DOHH2 (cell line): ENCODE measurements around the gene FAT2.

Experiments
- H3F3A ChIP-seq: fragments of 200-600 bp; sonication (generic), shearing (Covaris generic); 2 replicates; pipeline ENCODE4 v1.6.0; 2016; ENCODE audit warnings: antibody characterized with exemption, mild to moderate bottlenecking; ENCODE audit not compliant: control insufficient read depth, insufficient read depth
- H3K27ac ChIP-seq: fragments of 200-600 bp; sonication (generic); 2 replicates; pipeline ENCODE4 v1.5.1; 2014; ENCODE audit warnings: low read depth, mild to moderate bottlenecking, low read length, moderate library complexity
- H3K27me3 ChIP-seq: fragments of 200-600 bp; sonication (generic); 2 replicates; pipeline ENCODE4 v1.6.1; 2014; ENCODE audit warnings: mild to moderate bottlenecking, low read length, mixed read lengths; ENCODE audit not compliant: control insufficient read depth
- H3K36me3 ChIP-seq: fragments of 200-600 bp; sonication (generic); 2 replicates; pipeline ENCODE4 v1.6.1; 2014; ENCODE audit warnings: mild to moderate bottlenecking, low read length, moderate library complexity, mixed read lengths; ENCODE audit not compliant: control insufficient read depth
- H3K4me1 ChIP-seq: fragments of 200-600 bp; sonication (generic); 2 replicates; pipeline ENCODE4 v1.6.1; 2014; ENCODE audit warnings: mild to moderate bottlenecking, low read length, mixed read lengths; ENCODE audit not compliant: control insufficient read depth
- H3K4me2 ChIP-seq: fragments of 200-600 bp; sonication (generic); 2 replicates; pipeline ENCODE4 v1.6.0; 2014; ENCODE audit warnings: mild to moderate bottlenecking, low read length, moderate library complexity
- H3K4me3 ChIP-seq: fragments of 200-600 bp; sonication (generic); 2 replicates; pipeline ENCODE4 v1.5.1; 2014; ENCODE audit warnings: mild to moderate bottlenecking, low read length, mixed read lengths
- H3K79me2 ChIP-seq: fragments of 200-600 bp; sonication (generic); 2 replicates; pipeline ENCODE4 v1.6.1; 2014; ENCODE audit warnings: mild to moderate bottlenecking, low read length, mixed read lengths; ENCODE audit not compliant: control insufficient read depth
- H3K9me2 ChIP-seq: fragments of 200-600 bp; sonication (generic); replicated peaks from 2 replicates; pipeline ENCODE4 v1.6.1; 2014; ENCODE audit warnings: mild to moderate bottlenecking, low read length, mixed read lengths; ENCODE audit not compliant: control insufficient read depth
- H3K9me3 ChIP-seq: fragments of 200-600 bp; sonication (generic); 2 replicates; pipeline ENCODE4 v1.6.1; 2014; ENCODE audit warnings: antibody characterized with exemption, low read length, mixed read lengths; ENCODE audit not compliant: control insufficient read depth, insufficient read depth
- H4K20me1 ChIP-seq: fragments of 200-600 bp; sonication (generic); 2 replicates; pipeline ENCODE4 v1.6.0; 2014; ENCODE audit warnings: low read depth, mild to moderate bottlenecking, antibody characterized with exemption, low read length, moderate library complexity; ENCODE audit not compliant: control insufficient read depth, insufficient read depth
- EZH2phosphoT487 ChIP-seq: fragments of 200-600 bp; sonication (generic); IDR thresholded peaks from 2 replicates; pipeline ENCODE4 v1.6.1; 2017; ENCODE audit warnings: borderline replicate concordance, mild to moderate bottlenecking, antibody characterized with exemption, low read length, moderate library complexity, mixed read lengths
- TF ChIP-seq, protein P1 (sequence below): fragments of 200-600 bp; sonication (generic); IDR thresholded peaks from one replicate; pipeline ENCODE4 v1.5.1; 2014; ENCODE audit warnings: antibody characterized with exemption, mild to moderate bottlenecking, low read depth, low read length; ENCODE audit not compliant: poor library complexity, severe bottlenecking

Gene FAT2

DNA sequence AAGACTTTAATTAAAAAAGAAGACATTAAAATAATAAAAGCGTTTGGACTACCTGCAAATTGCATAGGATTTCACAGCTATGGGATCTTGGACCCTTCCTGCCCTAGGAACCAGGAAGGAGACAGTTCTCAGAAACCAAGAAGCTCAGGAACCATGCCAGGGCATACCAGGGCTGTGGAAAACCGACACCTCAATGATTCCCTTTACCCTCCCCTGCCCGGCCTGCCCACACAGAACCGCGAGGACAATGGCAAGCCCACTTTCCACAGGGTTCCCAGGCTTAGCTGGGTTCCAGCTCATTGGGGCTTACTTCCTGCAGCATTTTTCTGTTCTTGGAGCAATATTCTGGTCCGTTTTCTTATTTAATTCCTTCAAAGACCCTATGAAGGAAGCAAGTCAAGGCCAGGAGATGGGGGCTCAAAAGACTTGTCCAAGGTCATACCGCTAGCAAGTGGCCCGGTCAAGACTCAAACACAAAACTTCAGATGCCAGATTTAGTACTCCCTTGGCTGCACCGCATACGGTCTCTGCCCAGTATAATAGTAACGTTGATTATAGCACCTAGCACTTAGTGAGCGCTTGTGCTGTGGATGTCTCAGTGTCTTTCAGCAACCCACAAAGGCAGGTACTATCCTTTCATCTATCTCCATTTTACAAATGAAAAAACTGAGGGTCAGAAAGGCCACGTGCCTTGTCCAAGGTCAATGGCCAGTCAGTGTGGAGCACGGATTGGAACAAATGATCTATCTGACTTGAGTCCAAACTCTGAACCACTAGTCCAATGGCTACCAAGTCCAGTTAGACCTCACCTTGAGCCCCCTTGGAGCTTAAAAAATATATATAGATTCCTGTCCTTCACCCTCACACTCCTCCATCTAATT is 6.8 kb downstream of the FAT2 start:
- Histone ChIP-seq H4K20me1 (no peaks in the 10 kb centered on the region), H3K4me3 (no peak overlapping the region), H3F3A (no peaks in the 10 kb centered on the region), H3K4me2 (no peak overlapping the region), H3K9me3 (no peaks in the 10 kb centered on the region), H3K79me2 (no peaks in the 10 kb centered on the region), H3K9me2 (no peaks in the 10 kb centered on the region), H3K4me1 (no peaks in the 10 kb centered on the region), H3K36me3 (no peaks in the 10 kb centered on the region), H3K27ac (no peak overlapping the region), H3K27me3 (no peaks in the 10 kb centered on the region)
- TF ChIP-seq EZH2phosphoT487, result no peak
- TF ChIP-seq, protein P1, sequence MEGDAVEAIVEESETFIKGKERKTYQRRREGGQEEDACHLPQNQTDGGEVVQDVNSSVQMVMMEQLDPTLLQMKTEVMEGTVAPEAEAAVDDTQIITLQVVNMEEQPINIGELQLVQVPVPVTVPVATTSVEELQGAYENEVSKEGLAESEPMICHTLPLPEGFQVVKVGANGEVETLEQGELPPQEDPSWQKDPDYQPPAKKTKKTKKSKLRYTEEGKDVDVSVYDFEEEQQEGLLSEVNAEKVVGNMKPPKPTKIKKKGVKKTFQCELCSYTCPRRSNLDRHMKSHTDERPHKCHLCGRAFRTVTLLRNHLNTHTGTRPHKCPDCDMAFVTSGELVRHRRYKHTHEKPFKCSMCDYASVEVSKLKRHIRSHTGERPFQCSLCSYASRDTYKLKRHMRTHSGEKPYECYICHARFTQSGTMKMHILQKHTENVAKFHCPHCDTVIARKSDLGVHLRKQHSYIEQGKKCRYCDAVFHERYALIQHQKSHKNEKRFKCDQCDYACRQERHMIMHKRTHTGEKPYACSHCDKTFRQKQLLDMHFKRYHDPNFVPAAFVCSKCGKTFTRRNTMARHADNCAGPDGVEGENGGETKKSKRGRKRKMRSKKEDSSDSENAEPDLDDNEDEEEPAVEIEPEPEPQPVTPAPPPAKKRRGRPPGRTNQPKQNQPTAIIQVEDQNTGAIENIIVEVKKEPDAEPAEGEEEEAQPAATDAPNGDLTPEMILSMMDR, result no peak

DNA sequence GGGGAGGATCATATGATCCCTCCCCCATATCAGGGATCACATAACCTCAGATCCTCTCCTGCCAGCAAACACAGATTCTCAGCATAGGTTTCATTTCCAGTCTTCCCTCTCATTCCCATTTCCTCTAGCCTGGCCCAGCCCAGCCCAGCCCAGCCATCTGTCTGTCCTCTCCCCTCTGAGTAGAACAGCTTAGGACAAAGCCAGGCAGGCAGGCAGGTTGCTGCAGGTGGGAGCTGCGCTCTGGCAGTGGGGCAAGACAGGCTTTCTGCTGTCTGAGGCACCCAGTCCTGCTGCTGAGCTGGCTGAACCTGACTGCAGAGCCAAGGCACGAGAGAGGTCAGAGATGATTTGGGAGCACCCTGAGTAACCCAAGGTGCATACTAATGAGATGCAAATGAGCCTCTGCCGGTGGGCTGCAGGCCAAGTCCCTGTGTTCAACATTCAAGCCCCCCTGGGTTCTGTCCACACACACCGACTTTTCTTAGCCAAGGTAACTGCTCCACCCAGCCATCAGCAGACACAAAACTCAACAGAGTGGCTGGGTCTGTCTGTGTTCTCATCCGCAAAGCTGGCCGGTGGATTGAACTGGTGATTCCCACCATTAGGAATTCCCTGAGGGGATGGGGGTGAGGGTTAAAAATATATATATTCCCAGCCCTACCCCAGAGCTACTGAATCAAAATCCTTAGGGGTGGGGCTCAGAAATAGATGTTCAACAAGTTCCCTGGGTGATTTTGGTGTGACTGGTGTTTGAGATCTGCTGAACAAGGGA is 9.1 kb downstream of the FAT2 start:
- Histone ChIP-seq H3K4me1 (peaks cover 13% of the 10 kb centered on the region), H3K27me3 (no peaks in the 10 kb centered on the region), H3F3A (no peaks in the 10 kb centered on the region), H3K27ac (no peak overlapping the region), H3K36me3 (no peaks in the 10 kb centered on the region), H4K20me1 (no peaks in the 10 kb centered on the region), H3K4me2 (no peak overlapping the region), H3K4me3 (no peak overlapping the region), H3K79me2 (no peaks in the 10 kb centered on the region), H3K9me2 (no peaks in the 10 kb centered on the region), H3K9me3 (no peaks in the 10 kb centered on the region)
- TF ChIP-seq, protein P1, result no peak
- no peak for TF ChIP-seq EZH2phosphoT487

GRCh38 chr5:151581347-151581746 is 9.8 kb downstream of the FAT2 start:
- Histone ChIP-seq H3K9me2 (no peaks in the 10 kb centered on the region), H3K36me3 (no peaks in the 10 kb centered on the region), H3K4me3 (no peak overlapping the region), H3K4me2 (no peak overlapping the region), H3K79me2 (no peaks in the 10 kb centered on the region), H3K27me3 (no peaks in the 10 kb centered on the region), H3K9me3 (no peaks in the 10 kb centered on the region), H4K20me1 (no peaks in the 10 kb centered on the region), H3F3A (no peaks in the 10 kb centered on the region), H3K4me1 (peaks cover 13% of the 10 kb centered on the region), H3K27ac (no peak overlapping the region)
- TF ChIP-seq EZH2phosphoT487, result no peak
- TF ChIP-seq, protein P1, result no peak
